Activated CD4-positive, alpha-beta T cell treated with anti-CD3 and anti-CD28 coated beads, Interleukin-2, amount 50 U/mL, for 16 hours (primary cell): ENCODE results near the gene PRKCZ.

Experiments used
- DNase-seq: peaks from one replicate; pipeline ENCODE4 v3.0.0-alpha.2; 2020

PRKCZ gene

DNA sequence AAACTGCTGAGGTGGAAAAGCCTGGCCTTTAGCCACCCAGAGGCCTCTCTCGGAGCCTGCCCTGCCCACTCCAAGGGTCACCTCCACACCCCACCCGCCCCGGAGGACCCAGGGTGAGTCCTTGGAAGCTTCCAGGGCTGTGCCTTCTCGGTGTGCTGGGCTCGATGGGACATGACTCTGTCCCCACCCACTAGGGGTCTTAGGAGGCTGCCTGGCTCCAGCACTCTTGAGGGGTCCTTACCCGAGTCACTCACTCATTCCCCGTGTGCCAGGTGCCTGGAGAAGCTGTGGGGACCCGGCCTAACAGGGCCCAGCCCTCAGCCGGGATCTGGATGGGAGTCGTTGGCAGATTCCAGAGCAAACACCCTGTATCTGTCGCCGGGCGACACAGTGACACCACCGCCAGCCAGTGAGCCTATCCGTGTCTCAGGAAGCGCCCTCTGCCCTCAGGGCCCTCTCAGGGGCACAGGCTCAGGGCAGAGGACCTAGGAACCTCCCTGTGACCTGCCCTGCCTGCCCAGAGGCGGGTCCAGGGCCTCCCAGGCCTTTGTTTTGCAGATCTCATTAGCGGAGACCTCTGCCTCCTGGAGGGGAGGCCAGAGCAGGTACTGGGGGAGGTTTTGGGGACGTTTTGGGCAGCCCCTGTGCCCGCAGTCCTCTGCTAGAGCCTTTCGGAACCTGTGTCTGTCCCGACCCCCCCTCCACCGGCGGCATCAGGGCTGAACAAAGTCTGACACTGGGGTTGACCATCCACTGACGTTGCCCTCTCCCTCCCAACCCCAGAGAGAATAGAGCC lies 3.1 kb upstream of the PRKCZ start:
- DNase-seq: no peak

DNA sequence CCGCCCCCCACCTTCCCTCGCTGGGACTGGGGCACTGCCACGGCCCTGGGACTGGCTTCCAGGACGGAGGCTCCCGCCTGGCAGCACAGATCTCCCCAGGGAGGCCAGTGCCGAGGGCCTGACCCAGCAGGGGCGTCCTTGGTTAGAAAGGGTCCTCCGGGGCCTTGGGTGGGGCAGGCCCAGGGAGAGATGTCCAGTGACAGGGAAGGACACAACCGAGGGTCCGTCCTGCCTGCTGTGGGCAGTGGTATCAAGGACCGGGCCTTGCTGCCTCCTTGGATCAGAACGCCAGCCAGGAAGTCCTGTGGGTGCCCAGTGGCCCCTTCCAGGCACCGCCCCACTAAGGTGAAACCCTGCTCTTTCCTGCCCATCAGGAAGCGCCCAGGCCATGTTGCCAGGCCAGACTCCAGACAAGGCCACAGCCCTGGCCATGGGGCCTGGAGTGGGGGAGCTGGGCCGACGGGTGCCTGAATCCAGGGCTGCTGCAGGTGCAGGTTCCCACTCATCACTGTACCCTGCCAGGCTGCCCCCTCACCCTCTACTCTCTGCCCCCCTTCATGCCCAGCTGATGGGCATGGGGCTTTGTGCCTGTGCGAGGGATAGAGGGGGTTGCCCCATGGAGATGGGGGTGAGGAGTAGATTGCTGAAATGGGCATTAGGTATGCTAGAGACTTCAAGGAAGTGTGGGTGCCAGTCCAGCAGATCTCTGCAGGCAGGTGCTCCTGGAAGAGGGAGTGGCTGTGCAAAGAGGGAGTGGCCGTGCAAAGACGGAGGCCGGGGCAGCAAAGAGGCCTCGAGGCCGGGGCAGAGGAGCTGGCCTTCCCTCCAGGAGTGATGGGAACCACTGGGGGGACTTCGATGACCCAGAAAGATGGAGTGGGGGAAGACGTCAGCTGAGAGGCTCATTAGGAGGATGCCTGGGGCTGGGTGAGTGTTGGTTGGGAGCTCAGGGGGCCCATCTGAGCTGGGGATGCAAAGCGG lies 2.2 kb upstream of the PRKCZ start:
- no peak for DNase-seq

- DNase-seq: no peak
These were observed 940 bp upstream of the PRKCZ start for GRCh38 chr1:2049225-2049717.

DNA sequence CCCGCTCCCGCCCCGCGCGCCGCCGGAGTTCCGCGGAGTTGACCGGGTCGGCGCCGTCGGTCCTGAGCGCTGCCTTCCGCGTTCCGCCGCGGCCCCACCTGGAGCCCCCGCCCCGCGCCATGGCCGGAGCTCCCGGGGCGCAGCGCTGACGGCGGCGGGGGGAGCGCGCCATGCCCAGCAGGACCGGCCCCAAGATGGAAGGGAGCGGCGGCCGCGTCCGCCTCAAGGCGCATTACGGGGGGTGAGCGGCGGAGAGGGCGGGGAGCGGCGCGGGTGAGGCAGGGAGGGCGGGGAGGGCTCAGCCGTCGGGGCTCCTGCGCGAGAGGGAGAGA lies 216 bp downstream of the PRKCZ start:
- no peak for DNase-seq

- DNase-seq: no peak
These were observed 827 bp downstream of the PRKCZ start for GRCh38 chr1:2050793-2051682.

DNA sequence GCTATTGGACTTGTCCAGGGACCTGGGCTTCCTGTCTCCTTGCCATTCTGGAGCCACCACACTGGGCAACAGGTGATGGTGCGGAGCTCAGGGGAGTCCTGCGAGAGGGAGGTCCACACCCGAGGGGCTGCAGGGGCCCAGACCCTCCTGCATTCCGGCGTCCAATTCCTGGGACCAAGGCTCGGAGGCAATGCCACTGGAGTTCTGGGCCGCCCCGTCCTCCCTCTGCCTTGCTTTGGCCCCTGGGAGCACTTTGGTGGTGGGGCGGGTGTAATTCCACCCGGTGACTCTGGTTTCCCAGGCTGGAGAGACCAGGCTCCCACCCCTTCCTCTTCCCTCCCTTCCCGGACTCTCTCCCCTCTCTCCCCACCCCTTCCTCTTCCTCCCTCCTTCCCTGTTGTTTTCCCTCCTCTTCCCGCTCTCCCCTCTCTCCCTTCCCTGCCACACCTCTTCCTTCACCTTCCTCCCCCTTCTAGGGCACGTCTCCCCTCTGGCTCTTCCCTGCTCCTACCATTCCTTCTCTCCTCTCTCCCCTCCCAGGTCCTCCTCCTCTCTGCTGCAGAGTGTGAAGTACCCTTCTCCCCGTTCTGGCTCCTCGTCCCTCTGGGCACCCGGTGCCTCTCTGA lies 2.0 kb downstream of the PRKCZ start:
- DNase-seq: no peak

DNA sequence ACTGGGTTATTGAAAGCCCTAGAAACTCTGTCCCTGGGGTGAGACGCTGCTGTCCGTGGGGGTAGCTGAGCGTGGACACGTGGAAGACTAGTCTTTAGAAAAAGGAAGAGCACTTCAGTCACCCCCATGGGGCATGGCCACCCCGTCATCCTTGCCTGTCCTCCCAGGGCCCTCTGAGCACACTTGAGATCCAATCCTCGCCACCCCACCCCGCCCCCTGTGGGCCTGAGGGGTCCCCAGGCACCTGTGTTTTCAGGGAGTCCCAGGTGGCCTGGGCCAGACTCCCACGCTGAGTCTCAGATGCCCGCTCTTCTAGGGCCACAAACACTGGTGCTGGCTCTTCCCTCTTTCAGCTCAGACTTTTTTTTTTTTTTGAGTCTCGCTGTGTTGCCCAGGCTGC lies 2.5 kb downstream of the PRKCZ start:
- DNase-seq: no peak

GRCh38 chr1:2053217-2053616 lies 3.0 kb downstream of the PRKCZ start:
- no peak for DNase-seq

GRCh38 chr1:2053784-2054376 lies 3.7 kb downstream of the PRKCZ start:
- DNase-seq: no peak

DNA sequence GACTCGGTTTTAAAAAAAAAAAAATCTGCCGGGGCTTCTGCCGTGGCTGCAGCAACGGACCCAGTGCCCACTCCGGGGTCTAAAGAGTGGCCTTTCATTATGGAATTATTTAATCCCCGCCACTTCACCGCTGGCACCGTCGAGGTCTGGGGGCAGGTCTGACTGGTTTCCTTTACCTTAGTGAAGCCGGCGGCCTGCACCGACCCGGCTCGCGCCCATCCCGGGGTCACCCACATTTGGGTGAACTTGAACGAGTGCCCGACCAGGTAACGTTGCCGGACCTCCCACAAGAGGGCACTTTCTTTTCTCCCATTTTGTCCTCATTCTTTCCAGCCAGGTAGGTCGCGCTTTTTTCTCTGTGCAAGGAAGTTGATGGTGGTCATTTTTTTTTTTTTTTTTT lies 4.3 kb downstream of the PRKCZ start:
- DNase-seq: no peak

GRCh38 chr1:2055911-2056575 lies 5.8 kb downstream of the PRKCZ start:
- DNase-seq: no peak

DNA sequence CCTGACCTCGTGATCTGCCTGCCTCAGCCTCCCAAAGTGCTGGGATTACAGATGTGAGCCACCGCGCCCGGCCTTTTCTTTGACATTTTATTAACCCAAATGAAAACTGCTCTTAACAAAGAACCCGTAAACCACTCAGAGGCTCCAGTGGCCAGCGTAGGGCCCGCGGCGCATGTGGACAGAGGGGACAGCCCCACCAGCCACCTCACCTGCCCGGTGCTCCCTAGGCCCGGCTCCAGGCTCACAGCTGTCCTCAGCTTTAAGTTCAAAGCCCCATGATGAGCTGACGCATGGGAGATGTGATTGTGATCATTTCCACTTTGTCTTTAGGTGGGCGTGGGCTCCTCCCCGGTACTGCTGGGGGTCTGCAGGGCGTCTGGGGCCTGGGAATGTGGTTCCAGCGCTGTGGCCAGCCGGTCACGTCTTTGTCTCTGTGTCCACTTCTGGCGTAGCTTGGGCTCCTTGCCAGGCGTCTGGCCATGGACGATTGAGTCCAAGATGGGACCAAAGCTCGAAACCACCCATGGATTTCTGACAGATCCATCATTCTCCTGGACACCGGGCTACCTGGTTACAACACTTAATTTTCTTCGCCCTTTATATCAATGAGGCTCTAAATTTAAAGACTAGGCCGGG lies 6.9 kb downstream of the PRKCZ start:
- DNase-seq: no peak

GRCh38 chr1:2059290-2059953 lies 9.2 kb downstream of the PRKCZ start:
- DNase-seq: no peak

DNA sequence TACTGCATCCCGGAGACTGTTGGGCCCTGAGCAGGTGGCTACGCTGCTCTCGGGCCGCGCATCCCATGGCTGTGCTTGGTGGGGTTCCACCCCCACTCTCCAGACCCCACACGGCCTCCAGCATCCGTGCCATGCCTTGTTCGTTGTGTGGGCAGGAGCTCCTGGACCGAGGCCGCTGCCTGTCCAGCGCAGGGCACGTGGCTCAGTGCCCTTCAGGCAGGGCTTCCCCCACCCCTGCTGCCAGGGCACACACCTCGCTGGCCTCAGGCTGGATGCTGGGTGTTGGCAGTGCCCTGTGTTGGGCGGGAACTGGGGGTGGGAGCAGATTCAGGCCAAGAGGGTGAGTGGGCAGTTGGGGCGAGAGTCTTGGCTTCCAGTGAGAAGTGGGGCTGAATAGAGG lies 9.9 kb downstream of the PRKCZ start:
- no peak for DNase-seq

GRCh38 chr1:2060535-2060934 lies 10.3 kb downstream of the PRKCZ start:
- DNase-seq: no peak

DNA sequence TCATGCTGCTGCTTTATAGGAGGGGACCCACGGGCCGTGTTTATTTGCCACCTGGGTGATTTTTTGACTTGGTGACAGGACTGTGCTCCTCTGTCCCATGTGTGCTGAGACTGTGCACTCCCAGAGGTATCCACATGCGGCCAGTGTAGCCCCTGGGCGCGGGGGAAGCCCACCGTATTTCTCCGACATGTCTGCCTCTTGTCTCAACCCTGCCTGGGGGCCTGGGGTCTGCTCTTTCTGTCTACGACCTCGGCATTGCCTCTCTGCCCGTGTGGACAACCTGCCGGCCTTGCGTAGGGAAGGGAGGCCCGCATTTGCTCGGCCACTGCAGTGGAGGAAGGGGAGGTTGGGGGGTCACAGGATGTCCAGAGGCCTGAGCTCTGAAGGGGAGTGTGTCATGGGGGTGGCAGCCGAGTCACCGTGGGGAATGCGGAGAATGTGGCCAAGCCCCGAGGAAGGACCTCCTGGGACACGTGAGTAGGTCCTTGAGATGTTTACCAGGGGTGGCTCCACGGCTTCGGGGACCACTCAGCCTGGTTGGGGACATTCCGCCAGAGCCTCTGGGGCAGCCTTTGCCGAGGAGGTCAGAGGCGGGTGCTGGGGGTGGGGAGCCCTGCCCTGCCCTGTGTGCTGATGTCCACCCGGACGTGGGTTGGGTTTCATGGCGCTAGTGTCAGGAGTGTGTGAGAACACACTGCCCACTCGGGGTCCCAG lies 11.0 kb downstream of the PRKCZ start:
- no peak for DNase-seq

DNA sequence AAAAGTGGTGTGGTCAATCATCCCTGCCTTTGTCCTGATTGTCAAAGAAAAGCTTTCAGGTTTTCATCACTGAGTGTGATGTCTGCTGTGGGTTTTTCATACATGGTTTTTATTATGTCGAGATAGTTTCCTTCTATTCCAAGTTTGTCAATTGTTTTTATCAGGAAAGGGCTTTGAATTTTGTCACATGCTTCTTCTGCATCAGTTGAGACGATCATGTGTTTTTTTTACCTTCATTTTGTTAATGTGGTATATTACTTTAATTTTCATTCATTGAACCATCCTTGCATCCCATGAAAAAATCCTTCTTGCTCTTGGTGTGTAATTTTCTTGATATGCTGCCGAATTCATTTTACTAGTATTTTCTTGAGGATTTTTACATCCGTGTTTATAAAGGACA lies 15.5 kb downstream of the PRKCZ start:
- no peak for DNase-seq

DNA sequence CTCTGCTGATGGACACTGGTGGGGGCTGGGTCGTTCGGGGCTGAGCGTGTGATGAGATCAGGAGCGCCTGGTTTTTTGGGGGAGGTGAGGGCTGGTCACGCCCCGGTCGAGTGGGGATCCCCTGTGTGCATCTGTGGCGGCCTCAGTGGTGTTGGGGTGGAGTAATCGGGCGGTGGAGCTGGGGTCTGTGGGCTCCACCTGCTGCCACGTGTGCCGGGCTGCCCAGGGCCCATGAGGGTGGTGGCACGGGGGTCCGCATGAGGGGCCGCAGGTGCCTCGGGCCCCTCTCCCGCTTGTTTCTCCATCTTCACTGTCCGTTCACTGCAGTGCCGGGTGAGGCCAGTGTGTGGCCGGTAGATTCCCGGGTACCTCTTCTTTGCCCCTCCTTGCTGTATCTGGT lies 17.2 kb downstream of the PRKCZ start:
- no peak for DNase-seq

GRCh38 chr1:2067981-2068380 lies 17.8 kb downstream of the PRKCZ start:
- no peak for DNase-seq

- no peak for DNase-seq
These were observed 18.7 kb downstream of the PRKCZ start for GRCh38 chr1:2068951-2069350.
